GM21381 (cell line): ENCODE data around the gene NFAT5.
"Not testable (repeated sequence)": the region's sequence is repeated elsewhere in the genome, so short reads cannot be mapped to it uniquely, and the experiment has no call there.

Source experiments
- ATAC-seq: cut with Tn5 transposase; IDR thresholded peaks from one replicate; pipeline ENCODE4 v1.9.1; 2021; ENCODE audit warnings: mild to moderate bottlenecking, moderate library complexity; ENCODE audit not compliant: unreplicated experiment

The NFAT5 gene

DNA sequence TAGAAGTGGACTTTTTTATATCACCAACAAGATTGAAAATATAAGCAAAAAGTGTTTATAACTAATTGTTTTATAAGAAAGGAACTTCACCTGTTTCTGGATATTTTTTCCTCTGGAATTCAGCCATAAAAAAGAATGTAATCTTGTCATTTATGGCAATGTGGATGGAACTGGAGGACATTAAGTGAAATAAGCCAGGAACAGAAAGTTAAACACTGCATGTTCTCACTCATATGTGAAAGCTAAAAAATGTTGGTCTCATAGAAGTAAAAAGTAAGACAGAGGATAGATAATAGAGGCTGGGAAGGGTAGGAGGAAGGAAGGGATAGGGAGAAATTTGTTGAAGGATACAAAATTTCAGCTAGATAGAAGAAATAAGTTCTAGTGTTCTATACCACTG is 67.6 kb downstream of the NFAT5 start:
- ATAC-seq = no peak

DNA sequence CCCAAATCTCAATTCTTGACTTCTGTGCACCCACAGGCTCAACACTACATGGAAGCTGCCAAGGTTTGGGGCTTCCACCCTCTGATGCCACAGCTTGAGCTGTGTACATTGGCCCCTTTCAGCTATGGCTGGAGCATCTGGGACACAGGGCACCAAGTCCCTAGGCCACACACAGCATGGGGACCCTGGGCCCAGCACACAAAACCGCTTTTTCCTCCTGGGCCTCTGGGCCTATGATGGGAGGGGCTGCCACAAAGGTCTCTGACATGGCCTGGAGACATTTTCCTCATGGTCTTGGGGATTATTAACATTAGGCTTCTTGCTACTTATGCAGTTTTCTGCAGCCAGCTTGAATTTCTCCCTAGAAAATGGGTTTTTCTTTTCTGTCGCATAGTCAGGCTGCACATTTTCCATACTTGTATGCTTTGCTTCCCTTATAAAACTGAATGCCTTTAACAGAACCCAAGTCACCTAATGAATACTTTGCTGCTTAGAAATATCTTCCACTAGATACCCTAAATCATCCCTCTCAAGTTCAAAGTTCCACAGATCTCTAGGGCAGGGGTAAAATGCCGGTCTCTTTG is 70.9 kb downstream of the NFAT5 start:
- ATAC-seq = not testable (repeated sequence)

DNA sequence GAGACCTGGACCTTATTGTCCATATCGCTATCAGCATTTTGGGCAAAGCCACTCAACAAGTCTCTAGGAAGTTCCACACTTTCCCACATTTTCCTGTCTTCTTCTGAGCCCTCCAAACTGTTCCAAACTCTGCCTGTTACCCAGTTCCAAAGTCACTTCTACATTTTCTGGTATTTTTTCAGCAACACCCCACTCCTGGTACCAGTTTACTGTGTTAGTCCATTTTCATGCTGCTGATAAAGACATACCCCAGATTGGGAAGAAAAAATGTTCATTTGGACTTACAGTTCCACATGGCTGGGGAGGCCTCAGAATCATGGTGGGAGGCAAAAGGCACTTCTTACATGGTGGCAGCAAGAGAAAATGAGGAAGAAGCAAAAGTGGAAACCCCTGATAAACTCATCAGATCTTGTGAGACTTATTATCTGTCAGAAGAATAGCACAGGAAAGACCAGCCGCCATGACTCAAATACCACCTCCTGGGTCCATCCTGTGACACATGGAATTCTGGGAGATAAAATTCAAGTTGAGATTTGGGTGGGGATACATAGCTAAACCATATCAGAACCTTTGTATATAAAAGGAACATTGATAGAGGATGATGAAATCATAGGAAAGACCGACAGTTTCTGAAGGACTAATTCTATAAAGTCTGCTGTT is 71.6 kb downstream of the NFAT5 start:
- not testable (repeated sequence) for ATAC-seq

DNA sequence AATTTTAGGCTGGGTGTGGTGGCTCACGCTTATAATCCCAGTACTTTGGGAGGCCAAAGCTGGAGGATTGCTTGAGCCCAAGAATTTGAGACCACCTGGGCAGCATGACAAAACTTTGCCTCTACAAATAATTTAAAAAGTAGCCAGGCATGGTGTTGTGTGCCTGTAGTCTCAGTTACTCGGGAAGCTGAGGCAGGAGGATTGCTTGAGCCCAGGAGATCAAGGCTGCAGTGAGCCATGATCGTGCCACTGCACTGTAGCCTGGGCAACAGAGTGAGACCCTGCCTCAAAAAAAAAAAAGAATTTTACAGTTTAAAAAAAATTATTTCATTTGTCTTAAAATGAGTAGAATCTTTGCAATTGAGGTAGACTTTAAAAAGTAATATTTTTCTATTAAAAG is 78.2 kb downstream of the NFAT5 start:
- ATAC-seq = not testable (repeated sequence)

DNA sequence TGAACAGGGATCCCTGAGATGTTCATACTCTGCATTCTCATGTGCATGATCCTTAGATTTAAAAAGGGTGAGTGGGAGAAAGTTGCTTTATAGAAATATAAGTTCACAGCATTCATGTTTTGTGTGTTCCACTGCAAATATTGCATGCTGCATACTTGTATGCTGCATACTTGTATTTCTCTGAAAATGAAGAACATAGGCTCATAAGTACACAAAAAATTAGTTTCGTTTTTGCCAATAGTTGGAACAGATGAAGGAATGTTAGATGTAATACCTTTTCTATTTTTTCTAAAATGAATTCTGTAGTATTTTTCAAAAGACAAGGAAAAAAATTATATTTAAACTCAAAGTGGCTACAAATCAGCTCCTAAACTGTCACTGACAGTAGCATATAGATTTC is 79.0 kb downstream of the NFAT5 start:
- ATAC-seq = no peak

DNA sequence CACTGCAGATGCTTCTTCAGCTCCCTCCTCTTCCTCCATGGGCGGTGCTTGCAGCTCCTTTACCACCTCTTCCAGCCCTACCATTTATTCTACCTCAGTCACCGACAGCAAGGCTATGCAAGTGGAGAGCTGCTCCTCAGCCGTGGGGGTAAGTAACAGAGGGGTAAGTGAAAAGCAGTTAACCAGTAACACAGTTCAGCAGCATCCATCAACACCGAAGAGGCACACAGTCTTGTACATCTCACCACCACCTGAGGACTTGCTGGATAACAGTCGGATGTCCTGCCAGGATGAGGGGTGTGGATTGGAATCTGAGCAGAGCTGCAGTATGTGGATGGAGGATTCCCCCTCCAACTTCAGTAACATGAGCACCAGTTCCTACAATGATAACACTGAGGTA is 81.3 kb downstream of the NFAT5 start:
- no peak for ATAC-seq

DNA sequence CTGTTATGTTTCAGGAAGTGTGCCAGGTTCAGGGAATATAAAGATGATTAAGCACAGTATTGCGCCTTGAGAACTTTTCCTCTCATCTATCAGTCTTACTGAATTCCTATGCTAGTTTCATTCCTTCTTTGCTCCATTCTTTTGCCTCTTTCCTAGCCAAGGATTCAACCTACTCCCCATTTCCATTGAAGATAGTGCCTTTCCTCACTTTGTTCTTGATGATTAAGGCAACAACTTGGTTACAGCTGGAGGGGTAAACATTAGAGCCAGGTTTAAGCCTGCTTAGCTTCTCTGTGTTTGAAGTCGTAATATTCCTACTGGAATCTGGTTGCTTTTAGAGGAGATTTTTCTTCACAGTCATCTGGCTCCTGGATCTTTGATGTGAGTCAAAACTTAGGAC is 85.5 kb downstream of the NFAT5 start:
- ATAC-seq = no peak

DNA sequence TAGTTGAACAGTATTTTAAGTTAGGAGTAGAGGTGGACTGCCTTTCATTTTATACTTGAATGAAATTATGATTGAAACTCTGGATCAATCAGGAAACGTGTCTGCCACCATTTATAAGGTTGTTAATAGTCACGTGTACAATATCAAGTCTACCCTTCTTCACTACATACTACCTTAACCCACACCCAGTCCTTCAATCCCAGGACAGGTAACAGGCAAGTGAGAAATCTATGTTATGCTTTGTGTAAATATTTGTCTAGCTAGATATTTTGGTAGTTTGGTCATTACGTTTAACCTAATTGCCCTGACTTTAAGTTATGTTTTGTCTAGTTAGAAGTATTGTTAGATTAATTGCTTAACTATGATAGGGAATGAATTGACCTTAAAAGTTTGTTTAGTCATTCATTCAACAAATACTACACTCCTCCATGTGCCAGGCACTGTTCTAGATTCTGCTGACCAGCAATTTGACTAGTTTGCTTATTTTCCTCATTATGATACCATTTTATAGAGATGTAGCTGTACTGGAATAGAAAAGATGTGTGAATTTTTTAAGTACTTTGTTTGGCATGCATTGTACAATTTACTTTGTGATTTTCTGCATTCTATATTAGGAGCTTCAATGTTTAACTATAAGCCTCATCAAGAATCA is 88.6 kb downstream of the NFAT5 start:
- ATAC-seq = no peak

DNA sequence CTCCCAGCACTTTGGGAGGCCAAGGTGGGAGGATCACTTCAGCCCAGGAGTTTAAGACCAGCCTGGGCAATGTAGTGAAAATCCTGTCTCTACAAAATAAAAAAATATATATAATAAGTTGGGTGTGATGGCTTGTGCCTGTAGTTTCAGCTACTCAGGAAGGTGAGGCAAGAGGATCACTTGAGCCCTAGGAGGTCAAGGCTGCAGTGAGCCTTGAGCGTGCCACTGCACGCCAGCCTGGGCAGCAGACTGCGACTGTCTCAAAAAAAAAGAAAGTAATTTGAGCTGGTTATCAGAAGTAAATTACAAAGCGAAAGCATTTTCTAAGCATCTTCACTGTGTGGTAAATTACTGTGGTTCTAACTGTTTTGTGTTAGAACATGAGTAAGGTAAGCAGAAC is 94.4 kb downstream of the NFAT5 start:
- no peak for ATAC-seq

DNA sequence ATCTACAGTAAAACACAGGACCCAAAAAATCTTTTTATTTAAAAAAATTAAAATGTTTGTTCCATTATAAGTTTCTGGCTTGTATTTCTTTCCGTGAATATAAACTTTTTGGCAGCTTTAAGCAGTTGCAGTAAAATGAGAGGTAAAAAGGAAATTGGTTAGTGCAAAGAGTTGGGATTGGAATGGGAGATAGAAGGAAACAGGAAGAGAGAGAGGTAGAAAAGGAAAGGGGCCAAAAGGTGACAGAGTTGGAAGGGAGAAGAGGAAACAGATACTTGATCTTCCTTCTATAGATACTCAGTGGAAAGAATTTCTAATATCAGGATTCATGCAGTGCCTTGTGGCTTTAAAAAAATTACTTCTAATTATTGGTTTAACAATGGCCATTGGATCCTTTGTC is 97.1 kb downstream of the NFAT5 start:
- ATAC-seq = no peak

DNA sequence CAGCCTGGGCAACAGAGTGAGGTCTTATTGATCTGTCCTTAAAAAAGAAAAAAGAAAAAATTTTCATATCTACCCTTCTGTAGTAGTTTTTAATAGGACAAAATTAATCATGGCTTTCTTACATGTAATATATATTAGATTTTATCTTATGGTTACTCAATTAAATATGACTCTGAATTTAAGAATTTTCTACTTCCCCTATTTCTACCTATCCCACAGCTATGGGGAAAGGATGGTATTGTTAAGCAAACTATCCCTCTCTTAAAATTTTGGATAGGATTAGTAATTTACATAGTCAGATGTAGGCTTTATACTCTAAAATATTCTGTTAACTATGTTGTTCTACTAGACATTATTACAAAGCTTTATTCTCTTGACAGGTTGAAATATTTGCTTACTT is 98.1 kb downstream of the NFAT5 start:
- no peak for ATAC-seq

DNA sequence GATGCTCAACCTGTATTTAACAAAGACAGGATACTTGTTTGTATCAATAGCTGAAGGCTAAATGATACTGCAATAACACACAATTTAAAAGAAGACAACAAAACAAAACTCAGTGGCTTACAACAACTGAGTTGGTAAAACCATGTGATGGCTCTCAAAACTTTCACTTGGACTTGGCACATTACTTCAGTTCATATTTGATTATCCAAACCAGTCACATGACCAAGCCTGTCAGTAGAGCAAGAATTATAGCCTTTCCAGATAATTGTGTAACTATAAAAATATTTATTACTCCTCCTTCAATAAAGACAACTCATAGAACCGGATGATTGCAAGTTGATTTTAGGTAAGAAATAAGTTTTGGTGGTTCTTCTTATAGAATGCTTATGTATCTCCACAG is 103.8 kb downstream of the NFAT5 start:
- no peak for ATAC-seq

DNA sequence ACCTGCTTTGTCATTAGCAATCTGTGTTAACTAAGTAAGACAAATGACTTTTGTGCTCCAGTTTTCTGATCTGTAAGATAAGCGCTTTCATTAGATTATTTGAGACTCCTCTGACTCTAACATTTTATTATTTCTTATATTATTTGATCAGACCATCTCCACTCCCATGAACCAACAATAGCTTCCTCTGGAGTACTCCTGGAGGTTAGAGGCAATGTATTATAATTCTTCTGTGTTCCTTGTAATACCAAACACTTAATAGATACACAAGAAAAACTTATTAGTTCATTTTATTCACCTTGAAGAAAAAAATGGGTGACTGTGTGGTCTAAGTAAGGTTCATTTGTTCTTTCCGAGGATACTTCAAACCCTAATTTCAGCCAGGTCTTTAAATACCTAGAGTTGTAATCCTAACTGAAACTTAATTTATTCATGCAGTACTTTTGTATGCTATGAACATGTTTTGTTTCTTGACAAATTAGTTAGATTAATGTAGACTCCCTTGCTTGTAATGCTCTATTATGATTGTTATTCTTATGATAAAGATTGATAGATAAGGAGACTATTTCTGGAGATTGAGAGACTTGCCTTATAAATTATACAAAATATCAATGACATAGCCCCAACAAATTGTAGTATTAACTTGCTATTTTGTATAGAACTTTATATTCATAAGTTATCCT is 106.7 kb downstream of the NFAT5 start:
- ATAC-seq = no peak

DNA sequence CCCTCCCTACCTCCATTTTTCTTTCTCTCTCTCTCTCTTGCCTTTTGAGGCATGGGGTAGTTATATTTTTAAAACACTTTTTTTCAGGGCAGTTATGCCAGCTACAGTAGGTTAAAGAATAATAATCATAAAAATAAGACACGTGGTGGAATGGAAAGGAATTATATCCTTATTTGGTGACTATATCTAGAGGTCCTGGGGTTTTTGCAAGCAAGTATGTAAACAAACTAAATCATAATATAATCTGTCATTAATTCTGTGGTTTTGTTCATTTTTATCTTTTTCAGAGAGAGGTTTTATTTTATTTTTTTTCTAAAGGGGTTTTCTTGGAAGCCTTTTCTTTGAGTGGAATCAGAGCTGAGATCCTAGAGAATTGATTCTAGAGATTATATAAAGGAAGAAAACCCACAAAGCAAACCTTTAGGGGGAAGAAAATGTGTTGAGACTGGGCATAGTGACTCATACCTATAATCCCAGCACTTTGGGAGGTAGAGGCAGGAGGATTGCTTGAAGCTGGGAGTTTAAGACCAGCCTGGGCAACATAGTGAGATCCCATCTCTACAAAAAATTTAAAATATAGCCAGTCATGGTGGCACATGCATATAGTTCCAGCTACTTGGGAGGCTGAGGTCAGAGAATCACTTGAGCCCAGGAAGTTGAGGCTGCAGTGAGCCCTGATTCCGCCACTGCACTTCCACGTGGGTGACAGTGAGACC is 107.4 kb downstream of the NFAT5 start:
- ATAC-seq = no peak

DNA sequence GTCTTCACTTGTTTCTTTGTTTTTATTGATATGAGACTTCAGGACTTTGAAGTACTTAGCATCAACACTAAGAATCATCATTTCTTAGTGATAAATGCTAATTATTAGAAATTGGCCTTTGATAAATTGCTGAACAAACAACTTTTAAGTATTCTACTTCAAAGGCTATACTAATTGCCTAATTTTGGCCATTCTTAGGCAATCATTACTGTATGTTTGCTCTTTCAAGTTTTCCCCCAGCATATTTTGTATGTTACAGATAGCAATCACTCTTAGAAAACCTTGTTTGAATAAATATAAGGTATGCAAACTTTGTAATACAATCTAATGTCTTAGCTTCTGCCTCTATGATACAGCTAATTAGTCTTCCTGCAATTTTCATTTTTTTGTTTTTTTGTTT is 114.6 kb downstream of the NFAT5 start:
- ATAC-seq = no peak

DNA sequence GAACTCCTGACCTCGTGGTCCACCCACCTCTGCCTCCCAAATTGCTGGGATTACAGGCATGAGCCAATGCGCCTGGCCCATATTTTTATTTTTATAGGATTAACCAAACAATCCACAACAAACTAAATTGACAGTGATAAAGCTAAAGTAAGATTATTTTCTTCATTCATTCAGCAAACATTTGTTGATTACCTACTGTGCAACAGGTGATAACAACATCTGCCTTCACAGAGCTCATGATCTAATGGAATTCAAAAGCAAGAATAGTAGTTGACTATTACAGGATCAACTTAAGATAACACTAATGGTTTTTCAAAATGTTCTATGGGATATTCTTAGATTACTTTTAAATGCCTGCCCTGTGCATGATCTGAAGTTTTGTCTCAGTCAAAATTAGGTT is 122.8 kb downstream of the NFAT5 start:
- no peak for ATAC-seq

DNA sequence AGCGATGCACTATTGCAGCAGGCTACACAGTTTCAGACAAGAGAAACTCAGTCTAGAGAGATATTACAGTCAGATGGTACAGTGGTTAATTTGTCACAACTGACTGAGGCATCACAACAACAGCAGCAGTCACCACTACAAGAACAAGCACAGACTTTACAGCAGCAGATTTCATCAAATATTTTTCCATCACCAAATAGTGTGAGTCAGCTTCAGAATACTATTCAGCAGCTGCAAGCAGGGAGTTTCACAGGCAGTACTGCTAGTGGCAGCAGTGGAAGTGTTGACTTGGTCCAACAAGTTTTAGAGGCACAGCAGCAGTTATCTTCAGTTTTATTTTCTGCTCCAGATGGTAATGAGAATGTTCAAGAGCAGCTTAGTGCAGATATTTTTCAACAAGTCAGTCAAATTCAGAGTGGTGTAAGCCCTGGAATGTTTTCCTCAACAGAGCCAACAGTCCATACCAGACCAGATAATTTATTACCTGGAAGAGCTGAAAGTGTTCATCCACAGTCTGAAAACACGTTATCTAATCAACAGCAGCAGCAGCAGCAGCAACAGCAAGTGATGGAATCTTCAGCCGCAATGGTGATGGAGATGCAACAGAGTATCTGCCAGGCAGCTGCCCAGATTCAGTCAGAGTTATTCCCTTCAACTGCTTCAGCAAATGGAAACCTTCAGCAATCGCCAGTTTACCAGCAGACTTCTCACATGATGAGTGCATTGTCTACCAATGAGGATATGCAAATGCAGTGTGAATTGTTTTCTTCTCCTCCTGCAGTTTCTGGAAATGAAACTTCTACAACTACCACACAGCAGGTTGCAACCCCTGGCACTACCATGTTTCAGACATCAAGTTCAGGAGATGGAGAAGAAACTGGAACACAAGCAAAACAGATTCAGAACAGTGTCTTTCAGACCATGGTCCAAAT is 126.5 kb downstream of the NFAT5 start:
- no peak for ATAC-seq

DNA sequence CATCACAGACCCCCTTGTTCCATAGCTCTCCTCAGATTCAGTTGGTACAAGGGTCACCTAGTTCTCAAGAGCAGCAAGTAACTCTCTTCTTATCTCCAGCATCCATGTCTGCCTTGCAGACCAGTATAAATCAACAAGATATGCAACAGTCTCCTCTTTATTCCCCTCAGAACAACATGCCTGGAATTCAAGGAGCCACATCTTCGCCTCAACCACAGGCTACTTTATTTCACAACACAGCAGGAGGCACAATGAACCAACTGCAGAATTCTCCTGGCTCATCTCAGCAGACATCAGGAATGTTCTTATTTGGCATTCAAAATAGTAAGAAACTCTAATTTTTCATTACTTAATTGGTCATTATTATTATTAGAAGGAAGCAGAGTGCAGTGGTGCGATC is 128.2 kb downstream of the NFAT5 start:
- ATAC-seq = no peak

DNA sequence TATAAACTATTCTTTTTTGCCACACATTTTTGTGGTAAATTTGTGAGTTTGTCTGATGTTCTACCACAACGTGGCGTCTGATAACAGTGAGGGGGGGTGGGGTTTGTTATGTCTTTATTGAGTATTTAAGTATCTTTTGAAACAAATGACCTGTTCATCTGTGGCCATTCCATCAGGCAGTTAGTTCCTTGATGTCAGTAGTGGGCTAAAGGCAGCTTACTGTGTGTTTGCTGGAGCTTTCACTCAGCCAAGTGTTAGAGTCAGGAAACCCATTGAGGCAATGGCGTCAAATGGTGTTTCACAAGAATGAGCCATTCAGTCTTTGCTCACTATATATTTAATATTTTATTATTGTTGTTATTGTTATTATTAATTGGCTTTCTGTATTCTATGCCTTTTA is 132.6 kb downstream of the NFAT5 start:
- no peak for ATAC-seq

DNA sequence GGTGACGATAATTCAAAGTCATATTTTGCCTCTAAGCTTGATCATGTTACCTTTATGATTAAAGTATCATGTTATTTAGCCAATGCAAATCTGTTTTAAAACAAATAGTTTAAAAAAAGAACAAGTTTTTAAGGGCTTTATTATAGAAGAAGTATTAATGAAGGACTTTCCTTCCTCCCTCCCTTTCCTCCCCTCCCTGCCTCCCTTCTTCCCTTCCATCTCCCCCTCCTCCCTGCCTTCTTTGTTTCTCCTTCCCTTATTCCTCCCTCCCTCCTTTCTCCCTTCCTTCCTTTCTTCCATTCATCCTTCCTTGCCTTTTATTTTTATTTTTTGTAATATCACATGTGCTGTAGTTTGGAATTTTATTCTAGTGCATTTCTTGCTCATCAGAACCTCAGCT is 134.1 kb downstream of the NFAT5 start:
- no peak for ATAC-seq
